Stimulated activated CD8-positive, alpha-beta memory T cell treated with anti-CD3 and anti-CD28 coated beads, Interleukin-15, amount 100 ng/mL, for 48 hours (primary cell): ENCODE results near the gene SLC8A2.

ENCODE experiments used
- DNase-seq, 2 donors: peaks; one replicate each; pipeline ENCODE4 v3.0.0-alpha.2; 2020; ENCODE audit warnings: low read depth in 2 of 2

The SLC8A2 gene

DNA sequence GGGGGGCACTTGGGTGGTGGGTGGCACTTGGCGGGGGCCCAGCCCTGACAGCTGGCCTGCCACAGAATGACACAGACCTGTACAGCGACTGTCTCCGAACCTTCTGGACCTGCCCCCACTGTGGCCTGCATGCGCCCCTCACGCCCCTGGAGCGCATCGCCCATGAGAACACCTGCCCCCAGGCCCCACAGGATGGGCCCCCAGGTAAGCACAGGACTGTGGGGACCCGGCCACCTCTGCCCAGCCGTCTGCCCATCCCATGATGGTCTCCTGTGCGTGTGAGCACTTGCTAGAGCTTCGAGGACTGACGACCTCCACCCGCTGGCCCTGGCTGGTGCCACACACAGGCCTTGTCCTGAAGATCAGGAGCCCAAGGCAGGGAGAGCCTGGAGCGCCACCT is 90.6 kb downstream of the SLC8A2 start:
- no peak for DNase-seq

DNA sequence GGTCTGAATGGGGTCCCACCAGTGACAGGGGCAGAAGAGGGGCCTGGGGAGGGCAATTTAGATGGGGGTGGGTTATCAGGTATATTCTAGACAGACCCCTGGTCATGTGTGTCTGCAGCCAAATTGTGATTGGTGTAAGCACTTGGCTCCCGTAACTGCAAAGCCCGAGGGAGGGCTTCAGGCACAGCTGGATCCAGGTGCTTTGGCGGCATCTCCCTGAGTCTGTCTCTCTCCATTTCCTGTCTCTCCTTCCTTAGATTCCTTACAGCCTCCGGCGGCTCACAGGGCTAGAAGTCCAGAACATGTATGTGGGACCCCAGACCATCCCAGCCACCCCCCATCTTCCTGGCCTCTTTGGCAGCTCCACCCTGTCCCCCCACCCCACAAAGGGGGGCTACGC is 91.1 kb downstream of the SLC8A2 start:
- DNase-seq: no peak

DNA sequence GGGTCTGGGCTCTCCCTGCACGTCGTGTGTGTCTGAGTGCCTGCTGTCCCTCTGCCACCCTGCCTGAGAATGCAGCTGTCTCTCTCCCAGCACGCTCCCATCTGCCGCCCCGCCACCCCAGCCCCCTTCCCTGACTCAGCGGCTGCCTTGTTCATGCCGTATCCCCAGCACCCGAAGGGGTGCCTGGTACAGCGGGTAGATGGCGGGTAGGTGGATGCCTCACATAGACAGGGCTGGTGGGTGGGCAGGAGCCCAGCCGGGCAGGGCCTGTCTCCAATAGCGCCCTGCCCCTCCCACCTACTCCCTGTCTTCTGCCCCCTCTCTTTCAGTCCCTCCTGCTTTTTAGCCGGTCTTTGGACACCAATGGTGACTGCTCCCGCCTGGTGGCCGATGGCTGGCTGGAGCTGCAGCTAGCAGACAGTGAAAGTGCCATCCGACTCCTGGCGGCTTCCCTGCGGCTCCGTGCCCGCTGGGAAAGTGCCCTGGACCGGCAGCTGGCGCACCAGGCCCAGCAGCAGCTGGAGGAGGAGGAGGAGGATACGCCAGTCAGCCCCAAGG is 92.2 kb downstream of the SLC8A2 start:
- no peak for DNase-seq

DNA sequence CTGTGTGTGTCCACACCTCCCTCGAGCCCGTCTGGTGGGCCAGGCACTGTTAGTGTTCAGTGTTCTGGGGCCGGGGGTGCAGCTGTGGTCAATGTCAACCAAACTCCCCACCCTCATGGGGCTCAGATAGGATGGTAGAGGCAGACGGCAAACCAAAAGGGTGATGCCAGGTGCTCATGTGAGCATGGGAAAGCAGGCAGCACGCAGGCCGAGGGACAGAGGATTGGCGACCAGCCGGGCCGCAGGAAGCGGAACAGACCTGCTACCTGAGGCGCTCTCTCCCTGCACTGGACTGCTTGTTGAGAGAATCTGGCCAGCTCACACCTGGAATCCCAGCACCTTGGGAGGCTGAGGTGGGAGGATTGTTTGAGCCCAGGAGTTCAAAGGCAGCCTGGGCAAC is 93.4 kb downstream of the SLC8A2 start:
- no peak for DNase-seq
